Stimulated activated CD8-positive, alpha-beta memory T cell treated with anti-CD3 and anti-CD28 coated beads, Interleukin-7, amount 100 ng/mL, for 4 hours (primary cell): ENCODE data around the gene PAX2.
"Not testable (repeated sequence)": the region's sequence is repeated elsewhere in the genome, so short reads cannot be mapped to it uniquely, and the experiment has no call there.

ENCODE experiments used
- DNase-seq, 2 donors: peaks; one replicate each; pipeline ENCODE4 v3.0.0-alpha.2; 2020; ENCODE audit warnings: low read depth in 2 of 2

PAX2 gene

GRCh38 chr10:100744987-100745881, at the start of gene PAX2:
Gene PAX2, plus strand, starts transcription at chr10:100745582. Its CDS starts 679 bp downstream, at chr10:100746261.
- no peak for DNase-seq

GRCh38 chr10:100696477-100696901, 48.9 kb upstream of the PAX2 start:
- DNase-seq, result no peak

GRCh38 chr10:100697070-100697469, 48.3 kb upstream of the PAX2 start:
- DNase-seq, result no peak

- no peak for DNase-seq
Observed at GRCh38 chr10:100697631-100698030, 47.8 kb upstream of the PAX2 start.

- not testable (repeated sequence) for DNase-seq
Observed at GRCh38 chr10:100701704-100702103, 43.7 kb upstream of the PAX2 start.

GRCh38 chr10:100705139-100705538, 40.2 kb upstream of the PAX2 start:
- DNase-seq, result no peak

GRCh38 chr10:100707261-100707848, 38.0 kb upstream of the PAX2 start:
- no peak for DNase-seq

GRCh38 chr10:100709146-100710082, 36.0 kb upstream of the PAX2 start:
- DNase-seq, result no peak

GRCh38 chr10:100710151-100710871, 35.1 kb upstream of the PAX2 start:
- no peak for DNase-seq

GRCh38 chr10:100713049-100713858, 32.1 kb upstream of the PAX2 start:
- DNase-seq, result no peak

GRCh38 chr10:100713859-100714565, 31.4 kb upstream of the PAX2 start:
- no peak for DNase-seq

- DNase-seq, result no peak
Observed at GRCh38 chr10:100714566-100714950, 30.8 kb upstream of the PAX2 start.

- DNase-seq, result no peak
Observed at GRCh38 chr10:100715101-100715444, 30.3 kb upstream of the PAX2 start.

- DNase-seq, result no peak
Observed at GRCh38 chr10:100715445-100716385, 29.7 kb upstream of the PAX2 start.

GRCh38 chr10:100717166-100717565, 28.2 kb upstream of the PAX2 start:
- no peak for DNase-seq

- DNase-seq, result no peak
Observed at GRCh38 chr10:100718197-100718742, 27.1 kb upstream of the PAX2 start.

GRCh38 chr10:100723180-100723579, 22.2 kb upstream of the PAX2 start:
- DNase-seq, result no peak

GRCh38 chr10:100723770-100724530, 21.4 kb upstream of the PAX2 start:
- no peak for DNase-seq
